ENCODE measurements around the gene RNASEL.

GRCh38 chr1:182608236-182608635 is 19.2 kb upstream of the RNASEL start:
- no peak for TF ChIP-seq SMC3 (IDR thresholded peaks at IDR 0.05)
- no peak for TF ChIP-seq CHD2 (IDR thresholded peaks at IDR 0.05; ENCODE audit: low read length, partially characterized antibody)
